IMR-90 (cell line): ENCODE measurements around the gene CDK5RAP2.

Experiments
- BHLHE40 ChIP-seq: fragments of 150-350 bp; IDR thresholded peaks from 2 replicates; pipeline ENCODE4 v1.6.1; 2016; ENCODE audit warnings: mild to moderate bottlenecking, low read depth, low read length
- CEBPB ChIP-seq: IDR thresholded peaks from 2 replicates; pipeline ENCODE4 v1.6.1; 2012; ENCODE audit warnings: low read depth, low read length, improper control_type of control experiment
- CTCF ChIP-seq: conservative IDR thresholded peaks from 2 replicates; pipeline ENCODE4 v1.5.1; 2012; ENCODE audit warnings: mild to moderate bottlenecking, low read depth, low read length, improper control_type of control experiment
- MAZ ChIP-seq: IDR thresholded peaks from 2 replicates; pipeline ENCODE4 v1.6.1; 2012; ENCODE audit warnings: low read depth, mild to moderate bottlenecking, low read length, improper control_type of control experiment, moderate library complexity, borderline replicate concordance
- POLR2A ChIP-seq: IDR thresholded peaks from 2 replicates; pipeline ENCODE4 v1.6.1; 2012; ENCODE audit warnings: mild to moderate bottlenecking, low read depth, low read length
- RAD21 ChIP-seq: IDR thresholded peaks from 2 replicates; pipeline ENCODE4 v1.6.1; 2012; ENCODE audit warnings: low read length, improper control_type of control experiment
- RCOR1 ChIP-seq: IDR thresholded peaks from 2 replicates; pipeline ENCODE4 v1.6.1; 2012; ENCODE audit warnings: mild to moderate bottlenecking, low read length, improper control_type of control experiment; ENCODE audit not compliant: insufficient replicate concordance
- USF2 ChIP-seq: fragments of 150-350 bp; IDR thresholded peaks from 2 replicates; pipeline ENCODE4 v1.6.1; 2017; ENCODE audit warnings: mild to moderate bottlenecking, antibody characterized with exemption, low read length, low read depth

GRCh38 chr9:120464887-120465421, 115.0 kb downstream of the CDK5RAP2 start:
- TF ChIP-seq POLR2A (no peak), BHLHE40 (no peak), CTCF (no peak), CEBPB (no peak), RCOR1 (no peak), RAD21 (no peak), MAZ (no peak), USF2 (no peak)
